Measurements from ENCODE around the gene NPIPB12. TPM values are rescaled to one million over a fixed set of nuclear protein-coding genes. Genes with fewer than 3 reads are reported as not detected.
A peak's percentile ranks its signal among the peaks of the same experiment; 100 is the strongest.
"Not testable (repeated sequence)": the region's sequence is repeated elsewhere in the genome, so short reads cannot be mapped to it uniquely, and the experiment has no call there.

NPIPB12 gene
- total RNA-seq, result 10 to 100 TPM; 64.9 to 79.9 TPM
- 100 to 1,000 TPM in 1 of 2 donors, 10 to 100 TPM in 1; 13.0 to 177 TPM for polyA plus RNA-seq
- long read RNA-seq, donor 1, partial matches to known transcripts, result 0 of 4 reads
- long read RNA-seq, donor 1, other reads (novel, unspliced or antisense), result 4 of 4 reads
- long read RNA-seq, donor 2, partial matches to known transcripts, result 4 of 4 reads
- long read RNA-seq, donor 2, other reads (novel, unspliced or antisense), result 0 of 4 reads

GRCh38 chr16:29506308-29506707, at the start of gene NPIPB12:
TSS of gene NPIPB12 (minus strand) at chr16:29506408.
- DNase-seq; H3K27me3 ChIP-seq (ENCODE audit: control insufficient read depth in 1 of 2, insufficient read depth in 2 of 2, low read length in 1 of 2); H3K4me3 ChIP-seq (ENCODE audit: low read length in 2 of 2); H3K27ac ChIP-seq (ENCODE audit: low read depth in 1 of 2, low read length in 2 of 2); intact Hi-C loops (cut with DNase I); H3K4me1 ChIP-seq (ENCODE audit: control insufficient read depth in 1 of 2, insufficient read depth in 2 of 2, low read length in 2 of 2); H3K36me3 ChIP-seq (ENCODE audit: control insufficient read depth in 1 of 2, insufficient read depth in 2 of 2, low read length in 1 of 2); H3K9me3 ChIP-seq (ENCODE audit: control insufficient read depth, low read length); ATAC-seq (ENCODE audit: low FRiP score): not testable (repeated sequence)
- WGBS, 2 donors, result 96 to 100% methylated on average over 2 of the region's 6 CpGs

GRCh38 chr16:29521520-29521919, 15.3 kb upstream of the NPIPB12 start:
- H3K9me3 ChIP-seq (ENCODE audit: control insufficient read depth, low read length); intact Hi-C loops (cut with DNase I); H3K27ac ChIP-seq (ENCODE audit: low read depth in 1 of 2, low read length in 2 of 2); ATAC-seq (ENCODE audit: low FRiP score); H3K27me3 ChIP-seq (ENCODE audit: control insufficient read depth in 1 of 2, insufficient read depth in 2 of 2, low read length in 1 of 2); H3K36me3 ChIP-seq (ENCODE audit: control insufficient read depth in 1 of 2, insufficient read depth in 2 of 2, low read length in 1 of 2); DNase-seq; H3K4me3 ChIP-seq (ENCODE audit: low read length in 2 of 2); H3K4me1 ChIP-seq (ENCODE audit: control insufficient read depth in 1 of 2, insufficient read depth in 2 of 2, low read length in 2 of 2): not testable (repeated sequence)
- 49 to 56% methylated on average over 2 of the region's 5 CpGs for WGBS, 2 donors

- ATAC-seq (ENCODE audit: low FRiP score); H3K4me1 ChIP-seq (ENCODE audit: control insufficient read depth in 1 of 2, insufficient read depth in 2 of 2, low read length in 2 of 2); H3K4me3 ChIP-seq (ENCODE audit: low read length in 2 of 2); H3K27me3 ChIP-seq (ENCODE audit: control insufficient read depth in 1 of 2, insufficient read depth in 2 of 2, low read length in 1 of 2); H3K27ac ChIP-seq (ENCODE audit: low read depth in 1 of 2, low read length in 2 of 2); intact Hi-C loops (cut with DNase I); H3K36me3 ChIP-seq (ENCODE audit: control insufficient read depth in 1 of 2, insufficient read depth in 2 of 2, low read length in 1 of 2); H3K9me3 ChIP-seq (ENCODE audit: control insufficient read depth, low read length): not testable (repeated sequence)
- peak; percentile 12 to 59 for DNase-seq
- WGBS, 2 donors, result 70 to 86% methylated on average over 5 to 6 of the region's 12 CpGs
Measured at GRCh38 chr16:29482276-29482675, 23.9 kb downstream of the NPIPB12 start.

- no CpG with 5 or more reads among the region's 4 CpGs for WGBS, 2 donors
- H3K9me3 ChIP-seq (ENCODE audit: control insufficient read depth, low read length); intact Hi-C loops (cut with DNase I); H3K27ac ChIP-seq (ENCODE audit: low read depth in 1 of 2, low read length in 2 of 2); H3K27me3 ChIP-seq (ENCODE audit: control insufficient read depth in 1 of 2, insufficient read depth in 2 of 2, low read length in 1 of 2); H3K4me3 ChIP-seq (ENCODE audit: low read length in 2 of 2); DNase-seq; ATAC-seq (ENCODE audit: low FRiP score); H3K36me3 ChIP-seq (ENCODE audit: control insufficient read depth in 1 of 2, insufficient read depth in 2 of 2, low read length in 1 of 2); H3K4me1 ChIP-seq (ENCODE audit: control insufficient read depth in 1 of 2, insufficient read depth in 2 of 2, low read length in 2 of 2): not testable (repeated sequence)
Measured at GRCh38 chr16:29472065-29472464, 34.1 kb downstream of the NPIPB12 start.

- H3K36me3 ChIP-seq (ENCODE audit: control insufficient read depth in 1 of 2, insufficient read depth in 2 of 2, low read length in 1 of 2); H3K4me3 ChIP-seq (ENCODE audit: low read length in 2 of 2); H3K27me3 ChIP-seq (ENCODE audit: control insufficient read depth in 1 of 2, insufficient read depth in 2 of 2, low read length in 1 of 2); H3K9me3 ChIP-seq (ENCODE audit: control insufficient read depth, low read length); intact Hi-C loops (cut with DNase I); H3K4me1 ChIP-seq (ENCODE audit: control insufficient read depth in 1 of 2, insufficient read depth in 2 of 2, low read length in 2 of 2); H3K27ac ChIP-seq (ENCODE audit: low read depth in 1 of 2, low read length in 2 of 2): not testable (repeated sequence)
- ATAC-seq (ENCODE audit: low FRiP score) (peak; percentile 85), DNase-seq (peak; percentile 71 to 79)
- 1 to 2% methylated on average over 5 of the region's 6 CpGs for WGBS, 2 donors
Measured at GRCh38 chr16:29469660-29470059, 36.5 kb downstream of the NPIPB12 start.

- intact Hi-C loops (cut with DNase I); H3K9me3 ChIP-seq (ENCODE audit: control insufficient read depth, low read length); DNase-seq; H3K4me3 ChIP-seq (ENCODE audit: low read length in 2 of 2); H3K27me3 ChIP-seq (ENCODE audit: control insufficient read depth in 1 of 2, insufficient read depth in 2 of 2, low read length in 1 of 2); H3K4me1 ChIP-seq (ENCODE audit: control insufficient read depth in 1 of 2, insufficient read depth in 2 of 2, low read length in 2 of 2); ATAC-seq (ENCODE audit: low FRiP score); H3K27ac ChIP-seq (ENCODE audit: low read depth in 1 of 2, low read length in 2 of 2); H3K36me3 ChIP-seq (ENCODE audit: control insufficient read depth in 1 of 2, insufficient read depth in 2 of 2, low read length in 1 of 2): not testable (repeated sequence)
- WGBS, 2 donors, result no CpG with 5 or more reads among the region's 10 CpGs
Measured at GRCh38 chr16:29467654-29468366, 38.4 kb downstream of the NPIPB12 start.

GRCh38 chr16:29466904-29467303, 39.3 kb downstream of the NPIPB12 start:
- peak; percentile 23 for ATAC-seq (ENCODE audit: low FRiP score)
- H3K27ac ChIP-seq (ENCODE audit: low read depth in 1 of 2, low read length in 2 of 2); intact Hi-C loops (cut with DNase I); H3K27me3 ChIP-seq (ENCODE audit: control insufficient read depth in 1 of 2, insufficient read depth in 2 of 2, low read length in 1 of 2); H3K36me3 ChIP-seq (ENCODE audit: control insufficient read depth in 1 of 2, insufficient read depth in 2 of 2, low read length in 1 of 2); H3K4me1 ChIP-seq (ENCODE audit: control insufficient read depth in 1 of 2, insufficient read depth in 2 of 2, low read length in 2 of 2); H3K4me3 ChIP-seq (ENCODE audit: low read length in 2 of 2); DNase-seq; H3K9me3 ChIP-seq (ENCODE audit: control insufficient read depth, low read length): not testable (repeated sequence)
- no CpG with 5 or more reads among the region's 33 CpGs for WGBS, 2 donors

GRCh38 chr16:29465985-29466824, 40.0 kb downstream of the NPIPB12 start:
- peak; percentile 59 for ATAC-seq (ENCODE audit: low FRiP score)
- no CpG with 5 or more reads among the region's 57 CpGs for WGBS, 2 donors
- intact Hi-C loops (cut with DNase I), result not testable (repeated sequence)

More at GRCh38 chr16:29465985-29466824, 40.0 kb downstream of the NPIPB12 start:
- not testable (repeated sequence) for H3K9me3 ChIP-seq (ENCODE audit: control insufficient read depth, low read length); H3K27me3 ChIP-seq (ENCODE audit: control insufficient read depth in 1 of 2, insufficient read depth in 2 of 2, low read length in 1 of 2); H3K4me1 ChIP-seq (ENCODE audit: control insufficient read depth in 1 of 2, insufficient read depth in 2 of 2, low read length in 2 of 2); H3K27ac ChIP-seq (ENCODE audit: low read depth in 1 of 2, low read length in 2 of 2); DNase-seq; H3K36me3 ChIP-seq (ENCODE audit: control insufficient read depth in 1 of 2, insufficient read depth in 2 of 2, low read length in 1 of 2); H3K4me3 ChIP-seq (ENCODE audit: low read length in 2 of 2)
